ENCODE results near the gene GLDN. TPM values are rescaled to one million over a fixed set of nuclear protein-coding genes. Genes with fewer than 3 reads are reported as not detected.

GLDN gene
- total RNA-seq, 4 donors from 2014 or later, result 36.2 to 86.1 (median 60.0) TPM

DNA sequence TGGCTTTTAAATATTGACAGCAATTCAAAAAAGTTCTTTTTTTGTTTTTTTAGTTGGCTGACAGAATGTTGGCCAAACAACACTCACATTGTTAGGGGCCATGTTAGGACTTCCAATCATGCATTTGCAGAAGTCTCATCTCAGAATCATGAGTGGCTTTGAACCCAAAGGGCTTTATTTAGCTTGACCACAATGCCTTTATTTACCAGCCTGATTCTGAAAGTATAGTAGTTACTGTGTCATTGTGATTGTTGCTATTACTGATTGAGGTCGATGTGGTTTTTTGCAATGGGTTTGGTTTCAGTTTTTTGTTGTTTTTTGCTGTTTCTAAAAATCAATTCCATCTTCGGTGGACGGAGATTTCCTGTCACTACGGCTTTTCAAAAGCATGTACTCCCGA is 7.2 kb downstream of the GLDN start:
- TF ChIP-seq, protein P1, sequence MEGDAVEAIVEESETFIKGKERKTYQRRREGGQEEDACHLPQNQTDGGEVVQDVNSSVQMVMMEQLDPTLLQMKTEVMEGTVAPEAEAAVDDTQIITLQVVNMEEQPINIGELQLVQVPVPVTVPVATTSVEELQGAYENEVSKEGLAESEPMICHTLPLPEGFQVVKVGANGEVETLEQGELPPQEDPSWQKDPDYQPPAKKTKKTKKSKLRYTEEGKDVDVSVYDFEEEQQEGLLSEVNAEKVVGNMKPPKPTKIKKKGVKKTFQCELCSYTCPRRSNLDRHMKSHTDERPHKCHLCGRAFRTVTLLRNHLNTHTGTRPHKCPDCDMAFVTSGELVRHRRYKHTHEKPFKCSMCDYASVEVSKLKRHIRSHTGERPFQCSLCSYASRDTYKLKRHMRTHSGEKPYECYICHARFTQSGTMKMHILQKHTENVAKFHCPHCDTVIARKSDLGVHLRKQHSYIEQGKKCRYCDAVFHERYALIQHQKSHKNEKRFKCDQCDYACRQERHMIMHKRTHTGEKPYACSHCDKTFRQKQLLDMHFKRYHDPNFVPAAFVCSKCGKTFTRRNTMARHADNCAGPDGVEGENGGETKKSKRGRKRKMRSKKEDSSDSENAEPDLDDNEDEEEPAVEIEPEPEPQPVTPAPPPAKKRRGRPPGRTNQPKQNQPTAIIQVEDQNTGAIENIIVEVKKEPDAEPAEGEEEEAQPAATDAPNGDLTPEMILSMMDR (IDR thresholded peaks at IDR 0.05; ENCODE audit: low read depth), result no peak

DNA sequence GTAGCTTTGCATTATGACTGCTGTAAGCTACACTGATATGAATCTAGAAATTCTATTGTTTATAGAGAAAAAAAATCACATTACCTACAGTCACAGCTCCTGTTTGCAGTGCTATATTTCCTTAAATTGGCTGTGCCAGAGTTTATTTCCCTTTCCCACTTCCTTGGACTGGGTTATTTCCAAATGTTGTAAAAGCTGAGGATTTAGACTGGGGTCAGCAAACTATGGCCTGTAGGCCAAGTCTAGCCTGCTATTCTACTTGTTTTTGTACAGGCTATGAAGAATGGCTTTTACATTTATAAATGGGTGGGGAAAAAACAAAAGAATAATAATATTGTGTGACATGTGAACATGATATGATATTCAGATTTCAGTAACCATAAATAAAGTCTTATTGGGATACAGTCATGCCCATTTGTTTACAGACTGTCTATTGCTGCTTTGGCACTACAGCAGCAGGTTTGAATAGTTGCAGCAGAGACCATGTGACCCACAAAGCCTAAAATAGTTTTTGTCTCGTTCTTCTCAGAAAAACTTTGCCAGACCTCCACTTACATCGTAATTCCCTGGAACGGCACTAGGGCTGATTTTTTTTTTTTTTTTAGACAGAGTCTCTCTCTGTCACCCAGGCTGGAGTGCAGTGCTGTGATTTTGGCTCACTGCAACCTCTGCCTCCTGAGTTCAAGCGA is 7.8 kb downstream of the GLDN start:
- TF ChIP-seq, protein P1 (IDR thresholded peaks at IDR 0.05; ENCODE audit: low read depth), result no peak

DNA sequence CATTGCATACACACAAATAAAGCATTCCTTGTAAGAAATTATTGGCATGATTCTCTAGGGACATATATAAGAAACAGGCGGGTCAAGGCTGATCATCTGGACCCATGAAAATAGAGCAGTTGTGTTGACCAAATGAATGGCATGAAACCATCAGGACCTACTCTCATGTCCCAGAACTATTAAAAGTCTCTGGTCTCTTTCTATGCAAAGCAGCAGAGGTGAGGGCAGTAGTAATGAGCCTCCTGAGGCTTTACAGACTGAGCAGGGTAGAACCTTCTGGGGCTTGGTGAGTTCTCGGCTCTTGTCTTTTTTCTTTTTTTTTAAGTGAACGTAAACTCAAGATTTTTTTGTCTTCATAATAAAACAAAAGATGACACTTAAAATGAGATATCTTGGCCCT is 9.3 kb downstream of the GLDN start:
- TF ChIP-seq, protein P1 (IDR thresholded peaks at IDR 0.05; ENCODE audit: low read depth), result no peak

DNA sequence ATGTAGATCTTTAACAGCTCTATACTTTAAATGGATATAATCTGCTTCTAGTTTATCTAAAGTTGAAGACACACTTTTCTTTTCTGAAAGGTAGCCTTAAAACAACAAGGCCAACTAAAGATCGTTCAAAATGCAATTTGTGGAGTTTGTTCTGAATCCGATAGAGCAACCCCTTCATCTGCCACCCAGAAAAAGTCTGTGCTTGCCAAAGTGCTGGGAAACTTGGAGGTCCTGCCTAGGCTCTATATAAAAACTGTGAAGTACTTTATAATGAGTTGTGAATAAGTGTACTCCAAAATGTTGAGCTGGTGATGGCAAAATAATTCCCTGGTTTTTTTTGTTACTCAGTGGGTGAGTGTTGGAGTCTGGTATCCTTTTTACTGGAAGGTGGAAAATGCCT is 12.5 kb downstream of the GLDN start:
- TF ChIP-seq, protein P1 (IDR thresholded peaks at IDR 0.05; ENCODE audit: low read depth), result no peak

DNA sequence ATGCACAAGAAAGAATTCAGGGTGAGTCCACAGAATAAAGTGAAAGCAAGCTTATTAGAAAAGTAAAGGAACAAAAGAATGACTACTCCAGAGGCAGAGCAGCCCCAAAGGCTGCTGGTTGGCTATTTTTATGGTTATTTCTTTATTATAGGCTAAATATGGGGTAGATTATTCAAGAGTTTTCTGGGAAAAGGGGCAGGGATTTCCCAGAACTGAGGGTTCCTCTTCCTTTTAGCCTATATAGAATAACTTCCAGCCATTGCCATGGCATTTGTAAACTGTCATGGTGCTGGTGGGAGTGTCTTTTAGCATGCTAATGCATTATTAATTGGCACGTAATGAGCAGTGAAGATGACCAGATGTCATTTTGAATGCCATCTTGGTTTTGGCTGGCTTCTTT is 13.6 kb downstream of the GLDN start:
- TF ChIP-seq, protein P1 (IDR thresholded peaks at IDR 0.05; ENCODE audit: low read depth), result no peak

DNA sequence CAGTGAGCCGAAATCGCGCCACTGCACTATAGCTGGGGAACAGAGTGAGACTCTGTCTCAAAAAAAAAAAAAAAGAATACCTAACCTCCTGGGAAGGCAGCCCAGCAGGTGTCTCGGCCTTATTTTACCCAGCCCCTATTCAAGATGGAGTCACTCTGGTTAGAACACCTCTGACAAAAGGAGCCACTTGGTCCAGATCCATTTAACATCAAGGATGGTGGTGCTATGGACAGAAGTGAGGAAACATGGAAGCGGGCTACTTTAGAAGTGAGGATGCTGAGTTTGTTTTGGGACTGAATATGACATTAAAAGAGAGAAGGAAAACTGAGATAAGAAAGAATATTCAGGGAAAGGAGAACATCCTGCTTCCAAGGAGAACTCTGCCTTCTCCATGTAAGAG is 14.7 kb downstream of the GLDN start:
- TF ChIP-seq, protein P1 (IDR thresholded peaks at IDR 0.05; ENCODE audit: low read depth), result no peak

DNA sequence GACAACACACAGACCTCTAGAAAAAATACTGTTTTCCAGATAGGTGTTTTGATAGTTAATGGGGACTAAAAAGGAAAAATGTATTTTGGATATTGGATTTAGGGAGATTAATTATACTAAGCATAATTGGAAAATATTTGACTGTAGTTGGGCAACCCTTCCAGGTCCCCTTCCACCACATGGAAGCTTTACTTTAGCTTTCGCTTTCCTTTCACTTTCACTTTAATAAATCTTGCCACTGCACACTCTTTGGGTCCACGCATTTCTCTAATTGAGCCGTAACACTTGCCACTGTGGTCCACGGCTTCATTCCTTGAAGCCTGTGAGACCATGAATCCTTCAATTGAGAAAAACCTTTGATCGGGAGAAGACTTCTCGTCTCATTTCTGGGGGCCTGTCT is 15.5 kb downstream of the GLDN start:
- TF ChIP-seq, protein P1 (IDR thresholded peaks at IDR 0.05; ENCODE audit: low read depth), result no peak
